A673 (cell line): Measurements from ENCODE around the gene REP15. TPM values are rescaled to one million over a fixed set of nuclear protein-coding genes. Genes with fewer than 3 reads are reported as not detected.

ENCODE experiments used
- total RNA-seq: library from RNA; stranded (reverse); gene quantifications from 2 replicates; pipeline ENCODE4 v1.2.3, GENCODE V29; 2021

The REP15 gene
- total RNA-seq, 1 experiment from 2014 or later, result 1.5 TPM

Other genes starting within 250 kb of the REP15 start
- not detected in 2 replicates for gene SMCO2, start 249.7 kb upstream of the REP15 start, total RNA-seq
- 41.2 and 49.1 TPM in 2 replicates for gene PPFIBP1, start 172.2 kb upstream of the REP15 start, total RNA-seq
- 62.9 and 65.9 TPM in 2 replicates for gene MRPS35, start 14.4 kb downstream of the REP15 start, total RNA-seq
- gene KLHL42, start 83.8 kb downstream of the REP15 start, total RNA-seq, result 30.9 and 32.4 TPM in 2 replicates
- gene MANSC4, start 83.8 kb downstream of the REP15 start, total RNA-seq, result not detected in 2 replicates